ENCODE data around the gene NAA11. TPM values are rescaled to one million over a fixed set of nuclear protein-coding genes. Genes with fewer than 3 reads are reported as not detected.

The NAA11 gene
- total RNA-seq: not detected in 3 replicates

GRCh38 chr4:79325864-79326328 is at the start of gene NAA11:
Gene NAA11 (minus strand): TSS chr4:79326061. CDS start chr4:79325877, 184 bp downstream.
- no peak for TF ChIP-seq CTCF (IDR thresholded peaks at IDR 0.05; ENCODE audit: unreplicated experiment)
- H3K27me3 Mint-ChIP-seq (ENCODE audit: low read depth): no peaks in the 10 kb centered on the region
- H3K4me3 Mint-ChIP-seq: no peak within 1 kb of the TSS
- H3K9me3 Mint-ChIP-seq: peaks cover 9% of the 10 kb centered on the region
- no peaks in the 10 kb centered on the region for H3K36me3 Mint-ChIP-seq
- DNase-seq (ENCODE audit: low spot score in 2 of 2, unreplicated experiment in 2 of 2): no peak
- H3K27ac Mint-ChIP-seq: no peak within 1 kb of the TSS
- H3K4me1 Mint-ChIP-seq: peaks cover 4% of the 10 kb centered on the region

- Mint-ChIP-seq H3K9me3 (peaks cover 29% of the 10 kb centered on the region), H3K27me3 (ENCODE audit: low read depth) (no peaks in the 10 kb centered on the region), H3K27ac (no peak overlapping the region), H3K36me3 (peaks cover 3% of the 10 kb centered on the region), H3K4me1 (peaks cover 5% of the 10 kb centered on the region), H3K4me3 (no peak overlapping the region)
- no peak for DNase-seq (ENCODE audit: low spot score in 2 of 2, unreplicated experiment in 2 of 2)
- TF ChIP-seq CTCF (IDR thresholded peaks at IDR 0.05; ENCODE audit: unreplicated experiment): no peak
Observed at GRCh38 chr4:79370026-79370425, 44.2 kb upstream of the NAA11 start.

- H3K36me3 Mint-ChIP-seq: no peaks in the 10 kb centered on the region
- H3K4me3 Mint-ChIP-seq: no peak overlapping the region
- peaks cover 12% of the 10 kb centered on the region for H3K9me3 Mint-ChIP-seq
- H3K27ac Mint-ChIP-seq: no peak overlapping the region
- TF ChIP-seq CTCF (IDR thresholded peaks at IDR 0.05; ENCODE audit: unreplicated experiment): no peak
- peaks cover 5% of the 10 kb centered on the region for H3K4me1 Mint-ChIP-seq
- H3K27me3 Mint-ChIP-seq (ENCODE audit: low read depth): no peaks in the 10 kb centered on the region
- no peak for DNase-seq (ENCODE audit: low spot score in 2 of 2, unreplicated experiment in 2 of 2)
Observed at GRCh38 chr4:79367096-79367495, 41.2 kb upstream of the NAA11 start.

GRCh38 chr4:79366422-79366821 is 40.6 kb upstream of the NAA11 start:
- no peak for TF ChIP-seq CTCF (IDR thresholded peaks at IDR 0.05; ENCODE audit: unreplicated experiment)
- H3K9me3 Mint-ChIP-seq: peaks cover 8% of the 10 kb centered on the region
- no peaks in the 10 kb centered on the region for H3K36me3 Mint-ChIP-seq
- no peak for DNase-seq (ENCODE audit: low spot score in 2 of 2, unreplicated experiment in 2 of 2)
- H3K27me3 Mint-ChIP-seq (ENCODE audit: low read depth): no peaks in the 10 kb centered on the region
- no peak overlapping the region for H3K4me3 Mint-ChIP-seq
- H3K4me1 Mint-ChIP-seq: peaks cover 5% of the 10 kb centered on the region
- no peak overlapping the region for H3K27ac Mint-ChIP-seq

GRCh38 chr4:79364061-79364460 is 38.2 kb upstream of the NAA11 start:
- Mint-ChIP-seq H3K27ac (no peak overlapping the region), H3K4me3 (no peak overlapping the region), H3K4me1 (peaks cover 5% of the 10 kb centered on the region), H3K27me3 (ENCODE audit: low read depth) (no peaks in the 10 kb centered on the region), H3K9me3 (no peaks in the 10 kb centered on the region), H3K36me3 (no peaks in the 10 kb centered on the region)
- TF ChIP-seq CTCF (IDR thresholded peaks at IDR 0.05; ENCODE audit: unreplicated experiment): no peak
- DNase-seq (ENCODE audit: low spot score in 2 of 2, unreplicated experiment in 2 of 2): no peak

- no peak overlapping the region for H3K4me3 Mint-ChIP-seq
- no peaks in the 10 kb centered on the region for H3K36me3 Mint-ChIP-seq
- no peak for TF ChIP-seq CTCF (IDR thresholded peaks at IDR 0.05; ENCODE audit: unreplicated experiment)
- H3K4me1 Mint-ChIP-seq: peaks cover 10% of the 10 kb centered on the region
- H3K27ac Mint-ChIP-seq: no peak overlapping the region
- no peaks in the 10 kb centered on the region for H3K9me3 Mint-ChIP-seq
- no peaks in the 10 kb centered on the region for H3K27me3 Mint-ChIP-seq (ENCODE audit: low read depth)
- no peak for DNase-seq (ENCODE audit: low spot score in 2 of 2, unreplicated experiment in 2 of 2)
Observed at GRCh38 chr4:79362626-79363025, 36.8 kb upstream of the NAA11 start.

Measured in mesothelial cell of epicardium (in vitro differentiated cells).